Fibroblast of lung (primary cell): ENCODE results near the gene DRD4.

Experiments
- CTCF ChIP-seq, 2 donors: IDR thresholded peaks in 1 of 2; conservative IDR thresholded peaks in 1 of 2; 1 replicate in 1 of 2; 2 replicates in 1 of 2; pipeline ENCODE4 v1.5.1; 2011 to 2012; ENCODE audit warnings: low read length in 2 of 2, control low read depth in 1 of 2, inconsistent platforms in 1 of 2, low read depth in 1 of 2, mild to moderate bottlenecking in 1 of 2
- EZH2 ChIP-seq: IDR thresholded peaks from 2 replicates; pipeline ENCODE4 v1.5.1; 2012; ENCODE audit warnings: low read length, control low read depth, mild to moderate bottlenecking; ENCODE audit errors: missing control alignments

- TF ChIP-seq EZH2 = no peak
- no peak for TF ChIP-seq CTCF (conservative IDR thresholded peaks at IDR 0.05 in 1 of 2, IDR thresholded peaks at IDR 0.05 in 1 of 2; ENCODE audit: low read depth in 1 of 2, low read length in 2 of 2)
These were observed 19.0 kb upstream of the DRD4 start for GRCh38 chr11:617912-618682.
